Measurements from ENCODE around the gene GRHPR. TPM values are rescaled to one million over a fixed set of nuclear protein-coding genes. Genes with fewer than 3 reads are reported as not detected.

GRHPR gene
- total RNA-seq, 2 experiments from 2014 or later = 106 to 135 TPM

DNA sequence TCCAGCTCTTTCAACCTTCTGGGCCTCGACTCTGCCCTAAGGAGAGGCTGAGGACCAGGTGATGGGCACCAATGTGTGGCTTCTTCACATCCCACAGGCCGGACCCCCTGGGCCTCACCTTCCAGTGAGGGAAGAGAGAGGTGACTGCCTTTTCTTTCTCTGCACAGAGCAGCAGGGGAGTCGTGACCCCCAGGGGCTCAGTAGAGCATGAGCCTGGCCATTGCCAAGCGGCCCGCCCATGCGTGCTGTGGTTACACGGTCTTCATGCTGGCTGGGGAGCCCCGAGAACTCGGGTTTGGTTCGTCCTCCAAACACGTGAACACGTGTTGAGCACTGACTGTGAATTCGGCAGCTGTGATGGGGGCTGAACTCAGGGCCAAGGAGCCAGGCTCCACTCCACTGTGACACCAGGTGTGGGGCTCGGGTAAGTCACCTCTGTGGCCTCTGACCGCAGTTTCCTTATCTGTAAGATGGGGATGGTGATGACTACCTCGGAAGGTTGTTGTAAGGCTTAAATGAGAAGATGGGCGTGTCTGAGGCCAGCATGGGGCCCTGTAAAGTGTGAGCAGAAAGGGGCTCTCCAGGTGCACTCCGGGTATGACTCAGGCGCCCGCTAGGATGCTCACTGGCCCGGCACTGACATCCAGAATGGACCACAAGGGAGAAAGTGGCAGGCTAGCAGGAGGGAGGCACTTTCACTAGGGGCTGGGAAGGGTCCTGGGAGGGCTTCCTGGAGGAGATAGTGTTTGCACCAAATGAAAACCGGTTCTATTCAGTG is 13.4 kb upstream of the GRHPR start:
- no peak overlapping the region for H2AFZ ChIP-seq (ENCODE audit: low read length)
- BruUV-seq (replicated peaks) = no TSS peak
- intact Hi-C loops (cut with micrococcal nuclease; ENCODE audit: unreplicated experiment) = loop anchor here (1.0 to 5.0 kb wide), 6 partner anchors 38 to 412 kb away; partner anchors contain the start of gene ZCCHC7

DNA sequence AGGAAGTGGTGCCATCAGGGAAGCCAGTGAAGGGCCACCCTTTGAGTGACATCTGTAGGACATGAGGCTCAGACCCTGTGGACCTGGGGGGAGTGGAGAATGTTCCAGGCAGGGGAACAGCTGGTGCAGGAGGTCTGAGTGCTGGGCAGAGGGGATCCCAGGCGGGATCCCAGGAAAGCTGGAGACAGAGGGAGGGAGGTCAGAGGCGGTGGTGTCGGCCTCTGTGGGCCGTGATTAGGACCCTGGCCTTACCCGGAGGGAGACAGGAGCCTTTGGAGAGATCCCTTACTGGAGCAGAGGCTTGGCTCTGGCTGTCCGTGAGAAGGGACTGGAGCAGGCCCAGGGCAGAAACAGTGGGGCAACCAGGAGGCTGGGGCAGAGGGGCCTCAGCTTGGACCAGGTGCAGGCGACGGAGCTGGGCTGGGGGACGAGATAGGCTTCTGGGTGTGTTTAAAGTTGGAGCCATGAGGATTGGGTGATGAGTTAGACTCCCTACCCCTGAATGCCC is 12.1 kb upstream of the GRHPR start:
- intact Hi-C loops (cut with micrococcal nuclease; ENCODE audit: unreplicated experiment) = loop anchor here (2.0 to 5.0 kb wide), 3 partner anchors 182 to 376 kb away; partner anchors contain the start of genes PAX5 and TOMM5

More for the DNA sequence above, 13.4 kb upstream of the GRHPR start:
- H3K9me2 ChIP-seq (ENCODE audit: insufficient read depth, low read length) = no peaks in the 10 kb centered on the region
- H3K4me3 ChIP-seq (ENCODE audit: low read depth, low read length, poor library complexity, severe bottlenecking) = peak overlapping the region; percentile 74
- peak overlapping the region; percentile 97 for H3K27ac ChIP-seq (ENCODE audit: low read depth, low read length, poor library complexity, severe bottlenecking)
- H3K4me1 ChIP-seq (ENCODE audit: insufficient read depth, low read length, poor library complexity, severe bottlenecking) = peaks cover 98% of the 10 kb centered on the region
- peak overlapping the region; percentile 94 for H3K4me2 ChIP-seq (ENCODE audit: low read length)
- peaks cover 31% of the 10 kb centered on the region; the same call in 1 of the 2 replicates for H3K79me2 ChIP-seq (ENCODE audit: insufficient read depth, low read depth, low read length)
- ChIA-PET POLR2A (interaction anchor here (0.6 to 14.0 kb wide), 13 partner anchors 10 to 270 kb away, joined by 3 to 298 read pairs (median 8); no protein-coding TSS in a partner anchor), CTCF (ENCODE audit: unreplicated experiment) (interaction anchor here (0.7 kb wide), 1 partner anchor 166 kb away, joined by 4 read pairs; no protein-coding TSS in a partner anchor)
- H3K36me3 ChIP-seq (ENCODE audit: insufficient read depth, low read length) = no peaks in the 10 kb centered on the region
- no peaks in the 10 kb centered on the region for H4K20me1 ChIP-seq (ENCODE audit: insufficient read depth, low read length)
- peak; percentile 100 for DNase-seq (ENCODE audit: low spot score)
- H3K9me3 ChIP-seq (ENCODE audit: low read length) = no peaks in the 10 kb centered on the region
- TF ChIP-seq, protein P1, sequence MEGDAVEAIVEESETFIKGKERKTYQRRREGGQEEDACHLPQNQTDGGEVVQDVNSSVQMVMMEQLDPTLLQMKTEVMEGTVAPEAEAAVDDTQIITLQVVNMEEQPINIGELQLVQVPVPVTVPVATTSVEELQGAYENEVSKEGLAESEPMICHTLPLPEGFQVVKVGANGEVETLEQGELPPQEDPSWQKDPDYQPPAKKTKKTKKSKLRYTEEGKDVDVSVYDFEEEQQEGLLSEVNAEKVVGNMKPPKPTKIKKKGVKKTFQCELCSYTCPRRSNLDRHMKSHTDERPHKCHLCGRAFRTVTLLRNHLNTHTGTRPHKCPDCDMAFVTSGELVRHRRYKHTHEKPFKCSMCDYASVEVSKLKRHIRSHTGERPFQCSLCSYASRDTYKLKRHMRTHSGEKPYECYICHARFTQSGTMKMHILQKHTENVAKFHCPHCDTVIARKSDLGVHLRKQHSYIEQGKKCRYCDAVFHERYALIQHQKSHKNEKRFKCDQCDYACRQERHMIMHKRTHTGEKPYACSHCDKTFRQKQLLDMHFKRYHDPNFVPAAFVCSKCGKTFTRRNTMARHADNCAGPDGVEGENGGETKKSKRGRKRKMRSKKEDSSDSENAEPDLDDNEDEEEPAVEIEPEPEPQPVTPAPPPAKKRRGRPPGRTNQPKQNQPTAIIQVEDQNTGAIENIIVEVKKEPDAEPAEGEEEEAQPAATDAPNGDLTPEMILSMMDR (conservative IDR thresholded peaks at IDR 0.05; ENCODE audit: low read length) = 0 out of 2 replicates have a peak, but pooled peaks have one; percentile 29
- TF ChIP-seq EZH2phosphoT487 (IDR thresholded peaks at IDR 0.05; ENCODE audit: borderline replicate concordance, low read depth, low read length) = no peak

More for the DNA sequence above, 12.1 kb upstream of the GRHPR start:
- peak overlapping the region; percentile 53 for H3K4me3 ChIP-seq (ENCODE audit: low read depth, low read length, poor library complexity, severe bottlenecking)
- TF ChIP-seq EZH2phosphoT487 (IDR thresholded peaks at IDR 0.05; ENCODE audit: borderline replicate concordance, low read depth, low read length) = no peak
- TF ChIP-seq, protein P1 (conservative IDR thresholded peaks at IDR 0.05; ENCODE audit: low read length) = no peak
- DNase-seq (ENCODE audit: low spot score) = peak; percentile 57
- no peaks in the 10 kb centered on the region for H4K20me1 ChIP-seq (ENCODE audit: insufficient read depth, low read length)
- ChIA-PET CTCF (ENCODE audit: unreplicated experiment) (interaction anchor here (0.6 to 3.5 kb wide), 4 partner anchors 24 to 537 kb away, joined by 3 to 21 read pairs (median 4); no protein-coding TSS in a partner anchor), POLR2A (interaction anchor here (0.6 to 14.0 kb wide), 19 partner anchors 8 to 1744 kb away, joined by 3 to 298 read pairs (median 8); partner anchors contain the start of genes PAX5, POLR1E and ZBTB5)
- peak overlapping the region; percentile 97 for H3K27ac ChIP-seq (ENCODE audit: low read depth, low read length, poor library complexity, severe bottlenecking)
- peak overlapping the region; percentile 82 for H3K4me2 ChIP-seq (ENCODE audit: low read length)
- peaks cover 24% of the 10 kb centered on the region; the same call in 1 of the 2 replicates for H3K79me2 ChIP-seq (ENCODE audit: insufficient read depth, low read depth, low read length)
- no peaks in the 10 kb centered on the region for H3K9me2 ChIP-seq (ENCODE audit: insufficient read depth, low read length)
- H3K4me1 ChIP-seq (ENCODE audit: insufficient read depth, low read length, poor library complexity, severe bottlenecking) = peaks cover 98% of the 10 kb centered on the region
- H2AFZ ChIP-seq (ENCODE audit: low read length) = no peak overlapping the region; the same call in 1 of the 2 replicates
- no TSS peak for BruUV-seq (replicated peaks)
- no peaks in the 10 kb centered on the region for H3K9me3 ChIP-seq (ENCODE audit: low read length)
- H3K36me3 ChIP-seq (ENCODE audit: insufficient read depth, low read length) = no peaks in the 10 kb centered on the region
